ENCODE measurements around the gene ARHGAP29. TPM values are rescaled to one million over a fixed set of nuclear protein-coding genes. Genes with fewer than 3 reads are reported as not detected.

ARHGAP29 gene
- polyA plus RNA-seq, 2 of the 4 experiments (the other 2 are of a cell fraction): 14.3 to 29.7 TPM

DNA sequence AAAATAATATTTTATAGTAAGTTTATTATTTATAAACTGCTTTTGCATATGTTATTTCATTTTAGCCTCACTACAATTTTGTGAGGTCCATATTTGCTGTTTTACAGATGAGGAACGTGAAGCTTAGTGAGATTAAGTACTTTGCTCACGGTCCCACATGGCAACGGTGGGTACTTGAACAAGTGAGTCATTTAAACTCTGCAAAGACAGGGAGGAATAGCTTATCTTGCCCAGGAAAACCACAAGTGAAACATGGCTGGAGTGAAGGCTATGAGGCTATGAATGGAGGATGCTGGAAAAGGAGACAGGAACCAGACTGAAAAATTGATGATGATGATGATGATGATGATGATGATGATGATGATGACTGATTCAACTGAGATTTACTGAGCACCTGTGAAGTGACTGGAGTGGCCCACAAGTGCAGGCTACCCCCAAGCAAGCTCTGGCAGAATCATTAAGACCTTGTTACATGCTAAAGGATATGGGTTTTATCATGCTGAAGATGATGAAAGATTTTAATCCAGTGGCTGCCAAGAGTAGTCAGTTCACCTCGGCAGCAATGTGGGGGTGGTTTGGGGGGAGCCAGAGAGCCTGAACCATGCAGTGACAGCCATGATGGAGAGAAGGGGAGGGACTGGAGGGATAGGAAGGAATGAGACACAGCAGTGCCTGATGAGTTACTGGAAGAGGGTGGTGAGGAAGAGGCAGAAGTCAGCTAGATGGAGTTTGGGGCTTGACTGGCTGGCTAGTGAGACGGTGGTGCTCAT lies 115.0 kb downstream of the ARHGAP29 start:
- Histone ChIP-seq H3K4me3 (no peak overlapping the region), H3K9me3 (no peaks in the 10 kb centered on the region), H3K27ac (no peak overlapping the region), H3K4me1 (peaks cover 19% of the 10 kb centered on the region), H3K4me2 (no peak overlapping the region)
- POLR2A ChIA-PET: no interaction called here
- FAIRE-seq (no peak), DNase-seq (ENCODE audit: low read depth in 1 of 2, low spot score in 1 of 2) (no peak), ATAC-seq (no peak)
- CTCF ChIA-PET: interaction anchor here (0.5 to 2.2 kb wide), 5 partner anchors 38 to 213 kb away, joined by 3 to 9 read pairs (median 3); no protein-coding TSS in a partner anchor
- WGBS (ENCODE audit: missing lambda C conversion rate): 69% methylated on average over 5 of the region's 5 CpGs
- TF ChIP-seq, protein P1, sequence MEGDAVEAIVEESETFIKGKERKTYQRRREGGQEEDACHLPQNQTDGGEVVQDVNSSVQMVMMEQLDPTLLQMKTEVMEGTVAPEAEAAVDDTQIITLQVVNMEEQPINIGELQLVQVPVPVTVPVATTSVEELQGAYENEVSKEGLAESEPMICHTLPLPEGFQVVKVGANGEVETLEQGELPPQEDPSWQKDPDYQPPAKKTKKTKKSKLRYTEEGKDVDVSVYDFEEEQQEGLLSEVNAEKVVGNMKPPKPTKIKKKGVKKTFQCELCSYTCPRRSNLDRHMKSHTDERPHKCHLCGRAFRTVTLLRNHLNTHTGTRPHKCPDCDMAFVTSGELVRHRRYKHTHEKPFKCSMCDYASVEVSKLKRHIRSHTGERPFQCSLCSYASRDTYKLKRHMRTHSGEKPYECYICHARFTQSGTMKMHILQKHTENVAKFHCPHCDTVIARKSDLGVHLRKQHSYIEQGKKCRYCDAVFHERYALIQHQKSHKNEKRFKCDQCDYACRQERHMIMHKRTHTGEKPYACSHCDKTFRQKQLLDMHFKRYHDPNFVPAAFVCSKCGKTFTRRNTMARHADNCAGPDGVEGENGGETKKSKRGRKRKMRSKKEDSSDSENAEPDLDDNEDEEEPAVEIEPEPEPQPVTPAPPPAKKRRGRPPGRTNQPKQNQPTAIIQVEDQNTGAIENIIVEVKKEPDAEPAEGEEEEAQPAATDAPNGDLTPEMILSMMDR (IDR thresholded peaks at IDR 0.05): no peak
- TF ChIP-seq GATA3 (IDR thresholded peaks at IDR 0.05; ENCODE audit: borderline replicate concordance) (no peak), HEYL (CRISPR knock-in tag; IDR thresholded peaks at IDR 0.05) (no peak)

Other genes starting within 250 kb of the ARHGAP29 start
- gene ABCA4, start 116.4 kb downstream of the ARHGAP29 start, polyA plus RNA-seq (2011; rRNA removed): 0.13 and 0.23 TPM in 2 replicates
- gene ABCA4, start 116.4 kb downstream of the ARHGAP29 start, polyA plus RNA-seq (2017; fragmentation: RNase III; extraction: RNeasy Plus Mini Kit Qiagen cat#74134 plus additional on column Dnase treatment): 0.05 to 0.56 TPM (median 0.12 TPM) in 3 replicates
- gene ABCD3, start 180.8 kb upstream of the ARHGAP29 start, polyA plus RNA-seq (2011; rRNA removed): 34.5 and 44.8 TPM in 2 replicates
- gene ABCD3, start 180.8 kb upstream of the ARHGAP29 start, polyA plus RNA-seq (2017; fragmentation: RNase III; extraction: RNeasy Plus Mini Kit Qiagen cat#74134 plus additional on column Dnase treatment): 31.3 to 34.1 TPM (median 32.3 TPM) in 3 replicates